HG03196 (cell line): ENCODE data around the gene ZNF785.
"Not testable (repeated sequence)": the region's sequence is repeated elsewhere in the genome, so short reads cannot be mapped to it uniquely, and the experiment has no call there.

Source experiments
- ATAC-seq: cut with Tn5 transposase; IDR thresholded peaks from one replicate; pipeline ENCODE4 v1.9.1; 2021; ENCODE audit not compliant: unreplicated experiment

ZNF785 gene

GRCh38 chr16:30585400-30586191, at the start of gene ZNF785:
Gene ZNF785, minus strand, starts transcription at chr16:30585697. Its CDS starts 86 bp downstream, at chr16:30585611.
- ATAC-seq = peak; percentile 88

GRCh38 chr16:30633526-30633925, 48.0 kb upstream of the ZNF785 start:
- no peak for ATAC-seq

DNA sequence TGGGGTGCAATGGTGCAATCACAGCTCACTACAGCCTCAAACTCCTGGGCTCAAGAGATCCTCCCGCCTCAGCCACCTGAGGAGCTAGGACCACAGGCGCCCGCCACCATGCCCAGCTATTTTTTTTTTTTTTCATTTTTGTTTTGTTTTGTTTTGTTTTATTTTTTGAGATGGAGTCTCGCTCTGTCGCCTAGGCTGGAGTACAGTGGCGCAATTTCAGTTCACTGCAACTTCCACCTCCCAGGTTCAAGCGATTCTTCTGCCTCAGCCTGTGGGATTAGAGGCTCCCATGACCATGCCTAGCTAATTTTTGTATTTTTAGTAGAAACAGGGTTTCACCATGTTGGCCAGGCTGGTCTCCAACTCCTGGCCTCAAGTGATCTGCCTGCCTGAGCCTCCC, 47.0 kb upstream of the ZNF785 start:
- ATAC-seq = not testable (repeated sequence)

GRCh38 chr16:30628628-30629540, 43.4 kb upstream of the ZNF785 start:
- no peak for ATAC-seq

- no peak for ATAC-seq
Measured at GRCh38 chr16:30626236-30626635, 40.7 kb upstream of the ZNF785 start.

- no peak for ATAC-seq
Measured at GRCh38 chr16:30623536-30624283, 38.2 kb upstream of the ZNF785 start.

DNA sequence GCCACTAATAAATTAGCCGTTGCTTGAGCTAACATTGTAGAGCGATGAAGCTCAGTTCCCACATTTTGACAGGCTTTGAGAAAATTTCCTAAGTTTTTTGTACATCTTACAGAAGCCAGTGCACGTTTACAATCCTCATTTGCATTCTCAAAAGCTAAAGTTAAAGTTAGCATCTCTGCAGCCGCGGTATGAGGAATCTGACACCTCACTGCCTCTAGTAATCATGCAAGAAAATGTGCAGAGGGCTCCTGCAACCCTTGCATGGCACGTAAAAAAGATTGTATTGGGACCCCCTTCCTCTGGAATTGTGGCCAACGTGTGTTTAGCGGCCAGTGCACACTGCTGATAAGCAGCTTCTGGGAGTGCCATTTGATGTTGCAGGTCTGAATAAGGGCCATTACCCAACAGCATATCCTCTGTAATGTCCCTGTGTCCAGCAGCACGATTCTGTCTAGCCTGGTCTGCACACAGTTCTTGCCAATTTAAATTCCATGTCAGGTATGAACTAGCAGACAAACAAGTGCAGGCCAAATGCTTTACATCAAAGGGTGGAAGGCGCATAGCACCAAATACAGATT, 37.0 kb upstream of the ZNF785 start:
- ATAC-seq = no peak

DNA sequence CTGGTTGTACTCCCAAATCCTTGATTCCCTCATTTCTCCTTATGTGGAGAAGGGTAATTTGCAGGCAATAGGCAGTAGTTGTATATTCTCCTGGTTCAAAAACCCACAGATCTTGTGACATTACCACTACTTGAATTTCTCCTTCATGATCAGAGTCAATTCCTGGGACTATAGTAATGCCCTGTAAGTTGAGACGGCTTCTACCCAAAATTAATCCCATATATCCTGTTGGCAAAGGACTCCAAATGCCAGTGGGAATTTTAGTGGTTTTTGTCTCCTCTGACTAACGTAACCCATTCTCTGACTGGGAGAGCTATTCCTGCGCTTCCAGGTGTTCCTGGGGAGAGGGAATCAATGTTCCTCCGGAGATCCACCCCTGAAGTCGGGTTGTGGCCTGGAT, 36.3 kb upstream of the ZNF785 start:
- ATAC-seq = no peak

DNA sequence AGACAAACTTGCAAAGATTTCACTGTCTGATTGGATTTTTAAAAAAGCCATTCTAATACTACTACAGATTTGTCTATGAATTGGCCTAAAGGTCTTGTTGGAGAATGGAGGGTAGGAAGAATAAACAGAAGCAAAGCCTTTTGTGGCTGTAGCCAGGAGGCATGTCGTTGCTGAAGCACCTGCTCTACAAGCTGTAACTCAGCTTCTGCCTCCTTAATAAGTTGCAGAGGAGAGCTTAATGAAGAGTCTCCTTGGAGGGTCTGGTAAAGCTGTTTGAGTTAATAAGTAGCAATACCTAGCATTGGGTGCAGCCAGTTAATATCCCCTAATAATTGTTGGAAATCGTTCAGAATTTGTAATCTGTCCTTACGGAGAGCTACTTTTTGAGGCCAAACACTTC, 34.7 kb upstream of the ZNF785 start:
- ATAC-seq = no peak

GRCh38 chr16:30619638-30620037, 34.1 kb upstream of the ZNF785 start:
- ATAC-seq = no peak

DNA sequence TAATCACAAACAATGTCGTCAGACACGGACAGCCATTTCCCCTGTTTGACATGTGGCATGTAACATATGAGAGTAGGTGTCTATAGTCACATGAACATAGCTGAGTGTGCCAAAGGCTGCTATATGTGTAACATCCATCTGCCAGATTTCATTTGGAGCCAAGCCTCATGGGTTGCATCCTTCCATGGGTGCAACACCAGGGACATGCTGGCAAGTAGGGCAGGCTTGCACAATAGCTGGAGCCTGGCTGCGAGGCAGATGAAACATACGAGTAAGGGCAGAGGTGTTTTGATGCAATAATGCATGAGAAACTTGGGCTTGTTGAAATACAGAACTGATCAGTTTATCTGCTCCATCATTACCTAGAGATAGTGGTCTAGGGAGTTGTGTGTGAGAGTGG, 33.7 kb upstream of the ZNF785 start:
- ATAC-seq = no peak

DNA sequence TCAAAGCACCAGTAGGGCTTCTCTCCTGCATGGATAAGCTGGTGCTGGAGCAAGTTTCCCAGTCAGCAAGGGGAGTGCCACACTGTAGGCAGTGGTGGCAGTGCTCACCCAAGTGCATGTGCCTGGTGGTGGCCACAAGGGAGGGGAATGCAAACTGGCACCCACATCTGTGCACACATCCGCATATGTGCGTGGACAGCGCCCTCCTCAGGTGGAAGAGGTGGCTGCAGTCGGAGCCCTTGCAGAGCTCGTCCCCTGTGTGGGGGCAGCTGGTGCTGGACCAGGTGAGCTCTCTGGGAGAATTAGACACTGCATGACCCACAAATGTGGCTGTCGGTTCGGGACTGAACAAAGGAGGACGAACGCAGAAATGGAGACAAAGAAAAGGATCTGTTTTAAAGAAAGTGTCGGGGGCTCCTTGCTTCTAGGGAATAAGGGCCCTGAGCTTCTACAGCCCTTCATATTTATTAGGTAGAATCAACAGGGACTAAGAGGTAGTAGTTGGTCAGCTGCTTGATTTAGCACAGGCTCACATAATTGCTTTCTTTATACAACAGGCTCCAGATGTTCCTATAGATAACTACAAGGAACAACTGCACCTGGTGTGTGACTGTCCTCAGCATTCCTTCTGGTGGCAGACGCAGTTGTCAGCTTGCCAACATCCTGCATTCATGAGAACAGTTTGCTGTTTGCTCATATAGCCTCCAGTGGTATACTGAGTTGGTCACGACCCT, 30.0 kb upstream of the ZNF785 start:
- ATAC-seq = no peak

- peak; percentile 86 for ATAC-seq
Measured at GRCh38 chr16:30609926-30610839, 24.7 kb upstream of the ZNF785 start, which contains the start of gene ZNF689. Gene ZNF689, minus strand, starts transcription at chr16:30610389. Its CDS starts 348 bp downstream, at chr16:30610041.

DNA sequence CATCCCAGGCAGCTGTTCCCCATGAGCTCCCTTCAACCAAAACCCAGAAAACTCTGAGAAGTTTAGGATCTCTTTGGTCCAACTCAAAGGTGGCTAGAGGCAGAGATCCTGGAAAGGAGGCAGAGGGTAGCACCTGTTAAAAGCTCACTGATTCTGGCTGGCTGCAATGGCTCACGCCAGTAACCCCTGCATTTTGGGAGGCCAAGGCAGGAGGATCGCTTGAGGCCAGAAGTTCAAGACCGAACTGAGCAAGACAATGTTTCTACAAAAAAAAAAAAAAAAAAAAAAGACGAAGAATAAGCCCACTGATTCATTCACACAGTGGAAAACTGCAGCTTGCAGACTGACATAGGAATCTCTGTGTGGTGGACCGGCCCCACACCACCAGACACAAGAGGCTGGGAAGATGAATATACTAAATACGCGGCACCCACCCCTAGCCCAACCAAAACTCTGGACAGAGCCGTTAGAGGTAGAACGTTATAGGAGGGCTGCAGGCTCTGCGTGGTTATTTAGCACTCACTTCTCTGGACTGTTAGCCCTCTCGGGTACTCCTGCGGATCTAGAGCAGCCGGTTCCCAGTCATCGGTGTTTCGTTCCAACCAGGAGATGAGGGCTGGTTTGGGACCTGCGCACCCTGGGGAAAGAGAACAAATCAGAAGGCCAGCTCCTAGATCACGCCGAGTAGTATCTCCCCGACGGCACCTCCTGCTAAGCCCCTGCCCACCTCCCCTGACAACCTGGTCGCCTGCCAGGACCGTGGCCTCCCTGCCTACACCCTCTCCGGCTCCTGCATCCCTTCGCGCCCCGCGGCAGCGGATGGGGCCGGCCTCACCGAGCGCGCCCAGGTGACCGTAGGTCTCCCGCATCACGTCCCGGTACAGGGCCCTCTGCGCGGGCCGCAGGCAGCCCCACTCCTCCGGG, 23.8 kb upstream of the ZNF785 start:
- ATAC-seq = peak; percentile 21

DNA sequence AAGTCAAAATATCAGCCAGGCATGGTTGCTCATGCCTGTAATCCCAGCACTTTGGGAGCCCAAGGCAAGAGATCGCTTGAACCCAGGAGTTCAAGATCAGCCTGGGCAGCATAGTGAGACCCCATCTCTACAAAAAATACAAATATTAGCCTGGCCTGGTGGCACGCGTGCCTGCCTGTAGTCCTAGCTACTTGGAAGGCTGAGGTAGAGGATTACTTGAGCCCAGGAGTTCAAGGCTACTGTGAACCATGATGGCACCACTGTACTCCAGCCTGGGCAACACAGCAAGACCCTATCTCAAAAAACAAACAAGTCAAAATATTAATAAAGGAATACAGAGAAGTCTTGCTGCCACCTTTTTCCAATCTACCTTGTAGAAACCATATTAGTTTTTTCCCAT, 20.5 kb upstream of the ZNF785 start:
- no peak for ATAC-seq

DNA sequence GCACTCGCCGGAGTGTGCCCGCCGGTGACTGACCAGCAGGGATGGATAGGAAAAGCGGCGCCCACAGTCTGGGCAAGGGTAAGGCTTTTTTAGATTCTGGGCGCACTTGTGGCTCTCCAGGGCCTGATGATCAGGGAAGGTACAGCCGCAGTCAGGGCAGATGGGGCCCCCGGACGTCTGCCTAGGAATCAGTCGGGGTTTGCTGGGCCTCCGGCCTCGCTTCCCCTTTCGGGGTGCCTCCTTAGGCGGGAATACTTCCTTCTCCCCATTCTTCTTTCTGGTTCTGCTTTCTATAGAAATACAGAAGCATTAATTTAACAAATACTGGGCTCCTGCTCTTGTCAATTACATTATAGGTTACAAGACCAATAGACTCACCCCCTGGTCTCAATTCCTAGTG, 19.7 kb upstream of the ZNF785 start:
- ATAC-seq = no peak

DNA sequence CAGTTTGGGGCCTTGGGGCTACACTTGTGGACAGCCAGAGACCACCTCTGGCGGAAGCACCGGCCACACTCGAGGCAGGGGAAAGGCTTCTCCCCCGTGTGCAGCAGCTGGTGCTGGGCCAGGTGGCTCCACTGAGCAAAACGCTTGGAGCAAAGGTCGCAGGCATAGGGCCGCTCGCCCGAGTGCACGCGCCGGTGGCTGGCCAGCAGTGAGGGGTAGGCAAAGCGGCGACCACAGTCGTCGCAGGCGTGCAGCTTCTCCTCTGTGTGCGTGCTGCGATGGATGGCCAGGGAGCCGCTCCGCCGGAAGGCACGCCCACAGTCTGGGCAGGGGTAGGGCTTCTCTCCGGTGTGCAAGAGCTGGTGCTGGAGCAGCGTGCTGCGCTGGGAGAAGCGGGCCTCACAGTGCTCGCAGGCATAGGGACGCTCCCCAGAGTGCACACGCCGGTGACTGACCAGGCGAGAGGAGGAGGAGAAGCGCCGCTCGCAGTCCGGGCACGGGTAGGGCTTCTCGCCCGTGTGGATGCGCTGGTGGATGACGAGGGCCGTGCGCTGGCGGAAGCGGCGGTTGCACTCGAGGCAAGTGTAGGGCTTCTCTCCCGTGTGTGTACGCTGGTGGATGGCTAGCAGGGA, 18.9 kb upstream of the ZNF785 start:
- no peak for ATAC-seq

GRCh38 chr16:30603945-30604315, 18.4 kb upstream of the ZNF785 start:
- ATAC-seq = no peak
